Renal pelvis (tissue), 4 donors: ENCODE results near the gene KCNN1. TPM values are rescaled to one million over a fixed set of nuclear protein-coding genes. Genes with fewer than 3 reads are reported as not detected.
"Not testable (repeated sequence)": the region's sequence is repeated elsewhere in the genome, so short reads cannot be mapped to it uniquely, and the experiment has no call there.

Experiments used
- DNase-seq: peaks from one replicate; pipeline ENCODE4 v3.0.0-alpha.2; 2013
- polyA plus RNA-seq, 3 donors: library from polyadenylated mRNA; unstranded; fragments of 120-200 nt; gene quantifications; one replicate each; pipeline ENCODE4 v1.2.1, GENCODE V29; 2013; ENCODE audit not compliant: insufficient read length in 3 of 3

The KCNN1 gene
- polyA plus RNA-seq, 3 donors = 5.1 to 8.6 (median 7.4) TPM

- DNase-seq = no peak
These were observed 547 bp downstream of the KCNN1 start for GRCh38 chr19:17967257-17968051.

DNA sequence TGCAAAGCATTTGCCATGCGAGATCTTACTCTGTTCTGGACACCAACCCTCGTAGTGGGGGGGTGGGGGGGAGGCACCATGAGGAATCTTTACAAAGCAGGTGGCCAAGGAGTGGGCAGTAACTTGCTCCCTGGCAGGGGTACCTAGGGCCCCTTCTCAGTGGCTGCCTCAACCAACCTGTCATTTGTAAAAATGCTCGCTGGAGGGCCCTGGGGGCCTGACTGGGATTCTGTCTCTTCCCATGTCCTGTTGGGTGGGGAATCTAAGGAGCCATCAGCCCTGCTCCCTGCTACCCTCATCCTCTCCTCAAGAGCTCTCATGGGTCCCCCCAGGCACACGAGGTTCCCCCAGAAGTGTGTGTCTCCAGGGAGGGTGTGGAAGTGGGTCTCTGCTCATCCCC lies 1.5 kb downstream of the KCNN1 start:
- DNase-seq = no peak

DNA sequence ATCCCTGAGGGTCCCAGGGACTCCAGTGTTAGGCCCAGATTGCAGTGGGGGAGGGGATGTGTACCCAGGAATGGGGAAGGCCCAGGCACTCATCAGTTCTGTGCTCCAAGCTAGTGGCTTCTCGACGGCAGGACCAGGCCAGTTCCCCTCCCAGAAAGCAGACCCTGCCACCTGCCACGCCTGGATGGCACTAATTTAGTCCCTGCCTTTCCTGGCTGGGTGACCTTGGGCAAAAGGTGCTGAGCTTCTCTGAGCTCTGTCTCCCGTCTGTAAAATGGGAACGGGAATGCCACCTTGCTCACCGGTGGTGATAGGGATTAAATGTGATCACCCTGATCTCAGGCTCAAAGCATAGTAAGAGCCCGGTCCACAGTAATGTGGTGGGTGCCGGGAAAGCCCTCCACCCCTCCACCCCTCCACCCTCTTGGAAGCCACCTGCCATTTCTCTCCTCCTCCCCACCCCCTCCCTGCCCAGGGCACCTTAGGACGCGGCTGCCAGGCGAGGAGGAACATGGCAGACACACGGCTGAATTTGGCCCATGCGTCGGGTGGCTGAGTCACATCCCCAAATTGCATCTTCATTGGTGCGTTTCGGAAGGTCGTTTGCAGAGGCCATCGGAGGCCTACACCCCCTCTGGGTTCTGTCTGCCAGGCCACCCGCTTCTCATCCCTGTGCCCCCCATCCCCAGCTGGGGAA lies 2.3 kb downstream of the KCNN1 start:
- no peak for DNase-seq

- no peak for DNase-seq
These were observed 5.3 kb downstream of the KCNN1 start for GRCh38 chr19:17972230-17972629.

GRCh38 chr19:17973759-17974158 lies 6.9 kb downstream of the KCNN1 start:
- DNase-seq = no peak

DNA sequence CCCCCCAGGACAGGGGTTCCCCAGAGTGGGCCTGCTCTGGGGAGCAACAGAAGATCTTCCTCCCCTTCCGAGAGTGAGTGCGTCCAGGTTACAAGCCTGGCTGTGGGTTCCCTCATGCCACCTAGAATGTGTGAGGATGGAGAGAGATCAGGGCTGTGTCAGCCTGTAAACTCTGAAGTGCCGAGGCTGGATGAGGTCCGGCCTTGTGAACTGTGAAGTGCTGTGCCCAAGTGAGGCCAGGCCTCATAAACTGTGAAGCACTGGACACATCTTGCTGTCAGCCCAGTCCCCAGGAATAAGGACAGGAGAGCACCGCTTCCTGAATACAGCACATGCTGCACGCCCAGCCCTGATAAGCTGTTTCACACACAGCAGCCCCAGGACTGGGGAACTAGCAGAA lies 7.6 kb downstream of the KCNN1 start:
- DNase-seq = no peak

DNA sequence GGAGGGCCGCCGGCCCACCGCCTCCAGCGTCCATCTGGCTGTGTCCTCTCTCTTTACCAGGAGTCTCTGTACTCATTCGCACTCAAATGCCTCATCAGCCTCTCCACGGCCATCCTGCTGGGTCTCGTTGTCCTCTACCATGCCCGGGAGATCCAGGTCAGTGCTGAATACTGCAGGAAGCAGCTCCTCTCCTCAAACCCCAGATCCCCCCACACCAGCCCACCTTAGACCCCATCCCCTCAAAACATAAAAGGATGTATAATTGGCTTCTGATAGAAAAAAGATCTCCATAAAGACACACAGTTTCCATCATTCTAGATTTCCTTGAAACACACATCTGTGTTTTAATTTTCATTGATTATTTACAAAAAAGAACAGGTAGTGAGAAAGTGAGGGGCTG lies 8.1 kb downstream of the KCNN1 start:
- no peak for DNase-seq

DNA sequence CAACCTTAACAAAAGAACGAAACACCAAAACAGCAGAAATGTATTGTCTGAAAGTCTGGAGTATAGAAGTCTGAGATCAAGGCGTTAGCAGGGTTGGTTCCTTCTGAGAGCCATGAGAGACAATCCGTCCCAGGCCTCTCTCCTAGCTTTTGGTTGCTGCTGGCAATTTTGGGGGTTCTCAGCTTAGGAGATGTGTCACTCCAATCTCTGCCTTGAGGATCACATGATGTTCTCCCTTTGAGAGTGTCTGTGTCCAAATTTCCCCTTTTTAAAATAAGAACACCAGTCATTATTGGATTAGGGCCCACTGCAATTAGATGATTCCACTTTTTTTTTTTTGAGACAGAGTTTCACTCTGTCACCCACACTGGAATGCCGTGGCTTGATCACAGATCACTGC lies 10.1 kb downstream of the KCNN1 start:
- no peak for DNase-seq

DNA sequence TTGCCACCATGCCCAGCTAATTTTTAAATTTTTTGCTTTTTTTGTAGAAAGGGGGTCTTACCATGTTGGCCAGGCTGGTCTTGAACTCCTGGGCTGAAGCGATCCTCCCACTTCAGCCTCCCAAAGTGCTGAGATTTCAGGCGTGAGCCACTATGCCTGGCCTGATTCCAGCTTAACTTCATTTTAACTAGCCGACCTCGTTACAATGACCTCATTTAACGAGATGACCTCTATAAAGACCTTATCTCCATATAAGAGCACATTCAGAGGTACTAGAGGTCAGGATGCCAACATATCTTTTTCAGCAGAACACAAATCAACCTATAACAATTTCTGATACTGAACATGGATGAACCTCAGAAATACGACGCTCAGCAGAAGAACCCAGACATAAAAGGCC lies 10.6 kb downstream of the KCNN1 start:
- DNase-seq = no peak

DNA sequence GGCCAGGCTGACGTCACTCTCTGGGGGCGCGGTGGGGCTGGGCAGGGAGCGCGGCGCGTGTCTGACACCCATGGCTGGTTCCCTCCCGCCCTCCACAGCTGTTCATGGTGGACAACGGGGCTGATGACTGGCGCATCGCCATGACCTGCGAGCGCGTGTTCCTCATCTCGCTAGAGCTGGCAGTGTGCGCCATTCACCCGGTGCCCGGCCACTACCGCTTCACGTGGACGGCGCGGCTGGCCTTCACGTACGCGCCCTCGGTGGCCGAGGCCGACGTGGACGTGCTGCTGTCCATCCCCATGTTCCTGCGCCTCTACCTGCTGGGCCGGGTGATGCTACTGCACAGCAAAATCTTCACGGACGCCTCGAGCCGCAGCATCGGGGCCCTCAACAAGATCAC lies 14.7 kb downstream of the KCNN1 start:
- no peak for DNase-seq

GRCh38 chr19:17982430-17982829 lies 15.5 kb downstream of the KCNN1 start:
- DNase-seq = no peak

- DNase-seq = no peak
These were observed 18.3 kb downstream of the KCNN1 start for GRCh38 chr19:17985037-17985818.

- not testable (repeated sequence) for DNase-seq
These were observed 19.7 kb downstream of the KCNN1 start for GRCh38 chr19:17986569-17986968.

GRCh38 chr19:17988161-17988560 lies 21.3 kb downstream of the KCNN1 start:
- no peak for DNase-seq

DNA sequence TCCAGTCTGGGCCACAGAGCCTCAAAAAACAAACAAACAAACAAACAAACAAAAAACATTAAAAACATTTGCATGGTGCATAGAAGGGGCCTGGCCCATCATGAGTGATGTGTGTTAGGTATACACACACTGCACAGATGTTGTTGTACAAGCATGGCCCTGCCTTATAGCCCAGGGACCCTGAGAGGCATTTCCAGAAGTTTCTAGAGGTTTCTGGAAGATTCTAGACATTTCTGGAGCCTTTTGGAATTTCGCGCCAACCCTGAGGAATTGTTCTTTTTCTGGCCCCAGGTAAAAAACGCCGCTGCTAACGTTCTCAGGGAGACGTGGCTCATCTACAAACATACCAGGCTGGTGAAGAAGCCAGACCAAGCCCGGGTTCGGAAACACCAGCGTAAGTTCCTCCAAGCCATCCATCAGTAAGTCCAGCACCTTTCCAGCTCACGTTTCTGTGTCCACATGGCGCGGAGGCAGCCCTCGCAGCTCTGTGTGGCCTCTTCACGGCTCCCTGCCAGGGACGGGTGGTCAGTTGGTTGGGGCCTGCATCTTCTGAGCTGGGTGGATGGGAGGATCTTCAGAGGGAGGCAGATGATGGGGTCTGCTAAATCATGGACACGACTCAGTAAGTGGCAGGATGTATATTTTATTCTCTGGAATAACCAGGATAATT lies 22.7 kb downstream of the KCNN1 start:
- DNase-seq = no peak

GRCh38 chr19:17993076-17993813 lies 26.3 kb downstream of the KCNN1 start:
- DNase-seq = no peak

GRCh38 chr19:17996826-17997316 lies 30.0 kb downstream of the KCNN1 start:
- peak; percentile 71 for DNase-seq

- no peak for DNase-seq
These were observed 31.3 kb downstream of the KCNN1 start for GRCh38 chr19:17997969-17998826.

GRCh38 chr19:17998827-17999150 lies 31.9 kb downstream of the KCNN1 start:
- DNase-seq = no peak
